Esophagus muscularis mucosa (tissue), 4 donors: Measurements from ENCODE around the gene CAMK2N1. TPM values are rescaled to one million over a fixed set of nuclear protein-coding genes. Genes with fewer than 3 reads are reported as not detected.

Experiments used
- DNase-seq: peaks from one replicate; pipeline ENCODE4 v3.0.0-alpha.2; 2017; ENCODE audit errors: extremely low spot score
- H3K27ac ChIP-seq, 4 donors: fragments of 200-600 bp; sonication (generic); replicated peaks in 1 of 4; 1 replicate in 3 of 4; 2 replicates in 1 of 4; pipeline ENCODE4 v1.5.1; 2016 to 2019; ENCODE audit warnings: mild to moderate bottlenecking in 1 of 4
- H3K27me3 ChIP-seq, 4 donors: fragments of 200-600 bp; sonication (generic); one replicate each; pipeline versions ENCODE4 v1.5.1 to v1.6.0; 2016 to 2019
- H3K36me3 ChIP-seq, 4 donors: fragments of 200-600 bp; sonication (generic); one replicate each; pipeline ENCODE4 v1.5.1; 2016 to 2019
- H3K4me1 ChIP-seq, 4 donors: fragments of 200-600 bp; sonication (generic); one replicate each; pipeline ENCODE4 v1.5.1; 2016 to 2019
- H3K4me3 ChIP-seq, 4 donors: fragments of 200-600 bp; sonication (generic); 1 replicate in 2 of 4; 2 replicates in 2 of 4; pipeline ENCODE4 v1.5.1; 2016 to 2019; ENCODE audit warnings: mild to moderate bottlenecking in 4 of 4, moderate library complexity in 1 of 4
- H3K9me3 ChIP-seq, 4 donors: fragments of 200-600 bp; sonication (generic); 1 replicate in 3 of 4; 2 replicates in 1 of 4; pipeline ENCODE4 v1.5.1; 2016 to 2019
- EP300 ChIP-seq: sonication (generic); formaldehyde crosslinking; IDR thresholded peaks from one replicate; pipeline ENCODE4 v1.6.1; 2017; ENCODE audit warnings: antibody characterized with exemption
- POLR2A ChIP-seq: fragments of 450-650 bp; IDR thresholded peaks from one replicate; pipeline ENCODE4 v1.6.1; 2017; ENCODE audit warnings: antibody characterized with exemption, moderate library complexity, mild to moderate bottlenecking, low read depth
- POLR2AphosphoS5 ChIP-seq, 2 donors: sonication (generic); formaldehyde crosslinking; IDR thresholded peaks; one replicate each; pipeline ENCODE4 v1.6.1; 2017; ENCODE audit warnings: antibody characterized with exemption in 2 of 2
- WGBS: methylation state at CpG from one replicate; pipeline ENCODE4 v1.1.5; 2018; 5-methylcytosine and 5-hydroxymethylcytosine counted together
- intact Hi-C: fragments of 100-400 bp; cut with DNase I; formaldehyde crosslinking; loops from one replicate; pipeline ENCODE4 v1.15.1; 2023
- total RNA-seq, 4 donors: library from RNA; depleted of rRNA; stranded (reverse); fragments of >200 nt; gene quantifications; one replicate each; pipeline versions ENCODE4 v1.1.0 to v1.2.1, GENCODE V29; 2016
- TF ChIP-seq, protein P1 (sequence below), 3 experiments: fragments of 200-600 bp in 2 of 3; fragments of 450-650 bp in 1 of 3; sonication (generic) in 2 of 3; IDR thresholded peaks; one replicate each; pipeline ENCODE4 v1.5.1; 2017 to 2019; ENCODE audit warnings: antibody characterized with exemption in 3 of 3, mild to moderate bottlenecking in 2 of 3, moderate library complexity in 1 of 3

CAMK2N1 gene
- total RNA-seq, 4 donors from 2014 or later, result 22.2 to 31.1 (median 25.6) TPM

DNA sequence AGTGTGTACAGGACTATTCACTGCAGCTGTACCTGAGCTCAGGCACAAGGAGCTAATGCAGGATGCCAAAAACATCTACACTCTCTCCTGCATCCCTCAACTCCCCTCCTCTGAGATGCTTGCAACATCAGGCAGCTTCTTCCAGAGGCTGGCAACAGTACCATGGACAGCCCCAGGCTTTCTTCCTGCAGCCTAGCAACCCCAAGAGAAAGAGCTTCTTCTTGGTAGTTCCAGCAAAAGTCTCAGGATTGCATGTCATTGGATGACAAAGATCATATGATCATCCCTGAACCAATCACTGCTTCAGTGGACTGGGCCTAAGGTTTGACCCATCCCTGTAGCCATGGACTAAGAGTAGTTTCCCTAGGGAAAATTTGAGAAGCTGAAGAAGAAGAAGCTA is 46.7 kb downstream of the CAMK2N1 start:
- Histone ChIP-seq H3K27me3 (peaks cover 0 to 26% (median 2%) of the 10 kb centered on the region in 4 donors), H3K4me1 (no peaks in the 10 kb centered on the region), H3K27ac (no peak overlapping the region), H3K4me3 (no peak overlapping the region), H3K36me3 (no peaks in the 10 kb centered on the region), H3K9me3 (no peaks in the 10 kb centered on the region)
- TF ChIP-seq POLR2A, result no peak
- TF ChIP-seq EP300, result no peak
- TF ChIP-seq, protein P1, sequence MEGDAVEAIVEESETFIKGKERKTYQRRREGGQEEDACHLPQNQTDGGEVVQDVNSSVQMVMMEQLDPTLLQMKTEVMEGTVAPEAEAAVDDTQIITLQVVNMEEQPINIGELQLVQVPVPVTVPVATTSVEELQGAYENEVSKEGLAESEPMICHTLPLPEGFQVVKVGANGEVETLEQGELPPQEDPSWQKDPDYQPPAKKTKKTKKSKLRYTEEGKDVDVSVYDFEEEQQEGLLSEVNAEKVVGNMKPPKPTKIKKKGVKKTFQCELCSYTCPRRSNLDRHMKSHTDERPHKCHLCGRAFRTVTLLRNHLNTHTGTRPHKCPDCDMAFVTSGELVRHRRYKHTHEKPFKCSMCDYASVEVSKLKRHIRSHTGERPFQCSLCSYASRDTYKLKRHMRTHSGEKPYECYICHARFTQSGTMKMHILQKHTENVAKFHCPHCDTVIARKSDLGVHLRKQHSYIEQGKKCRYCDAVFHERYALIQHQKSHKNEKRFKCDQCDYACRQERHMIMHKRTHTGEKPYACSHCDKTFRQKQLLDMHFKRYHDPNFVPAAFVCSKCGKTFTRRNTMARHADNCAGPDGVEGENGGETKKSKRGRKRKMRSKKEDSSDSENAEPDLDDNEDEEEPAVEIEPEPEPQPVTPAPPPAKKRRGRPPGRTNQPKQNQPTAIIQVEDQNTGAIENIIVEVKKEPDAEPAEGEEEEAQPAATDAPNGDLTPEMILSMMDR (IDR thresholded peaks at IDR 0.05), result no peak
- no peak for TF ChIP-seq POLR2AphosphoS5 (IDR thresholded peaks at IDR 0.05)
- DNase-seq, result no peak
- intact Hi-C loops, result no loop called here

DNA sequence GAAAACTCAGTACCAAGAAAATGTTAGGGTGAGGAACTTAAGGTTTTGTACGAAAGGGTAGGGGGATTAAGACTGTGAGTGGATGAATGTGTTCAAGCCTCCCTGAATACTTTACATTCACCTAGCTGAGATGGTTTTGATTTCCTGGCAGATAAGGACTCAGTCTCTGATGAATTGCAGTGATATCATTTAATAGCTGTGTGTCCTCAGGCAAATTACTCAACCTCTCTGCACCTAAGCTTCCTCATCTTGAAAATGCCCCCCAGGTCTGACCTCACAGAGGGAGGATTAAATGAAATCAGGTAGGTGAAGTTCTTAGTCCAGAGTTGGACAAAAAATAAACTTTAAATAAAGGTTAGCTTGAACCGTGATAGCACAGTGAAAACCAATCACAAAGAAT is 48.4 kb downstream of the CAMK2N1 start:
- DNase-seq, result no peak
- TF ChIP-seq POLR2AphosphoS5 (IDR thresholded peaks at IDR 0.05) (no peak), POLR2A (no peak), EP300 (no peak)
- TF ChIP-seq, protein P1 (IDR thresholded peaks at IDR 0.05), result no peak
- Histone ChIP-seq H3K4me1 (no peaks in the 10 kb centered on the region), H3K27ac (no peak overlapping the region), H3K9me3 (no peaks in the 10 kb centered on the region), H3K36me3 (no peaks in the 10 kb centered on the region), H3K27me3 (peaks cover 0 to 34% (median 2%) of the 10 kb centered on the region in 4 donors), H3K4me3 (no peak overlapping the region)
- 86% methylated on average over 2 of the region's 2 CpGs for WGBS
- intact Hi-C loops, result no loop called here

DNA sequence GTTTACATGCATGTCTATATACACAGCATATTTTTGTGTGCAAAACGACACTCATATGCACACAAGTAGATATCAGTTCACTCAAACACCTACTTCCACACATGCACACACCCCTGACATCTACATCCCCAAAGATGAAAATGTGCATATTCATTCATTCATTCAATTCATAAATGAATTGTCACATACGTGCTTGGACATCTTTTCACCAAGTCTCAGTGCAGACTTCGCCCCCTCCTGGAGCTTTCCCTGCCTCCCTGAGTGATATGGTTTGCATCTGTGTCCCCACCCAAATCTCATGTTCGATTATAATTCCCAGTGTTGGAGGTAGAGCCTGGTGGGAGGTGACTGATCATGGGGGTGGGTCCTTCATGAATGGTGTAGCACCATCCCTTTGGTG is 53.1 kb downstream of the CAMK2N1 start:
- no peak overlapping the region for H3K27ac ChIP-seq
- H3K27me3 ChIP-seq, result peaks cover 0 to 74% (median 8%) of the 10 kb centered on the region in 4 donors
- WGBS, result 87% methylated on average over 4 of the region's 4 CpGs
- intact Hi-C loops, result no loop called here
- H3K4me1 ChIP-seq, result no peaks in the 10 kb centered on the region
- H3K36me3 ChIP-seq, result no peaks in the 10 kb centered on the region
- H3K9me3 ChIP-seq, result no peaks in the 10 kb centered on the region
- no peak overlapping the region for H3K4me3 ChIP-seq
- TF ChIP-seq, protein P1 (IDR thresholded peaks at IDR 0.05), result no peak
- no peak for TF ChIP-seq POLR2A
- TF ChIP-seq POLR2AphosphoS5 (IDR thresholded peaks at IDR 0.05), result no peak
- TF ChIP-seq EP300, result no peak
- no peak for DNase-seq

Other genes starting within 250 kb of the CAMK2N1 start
- gene VWA5B1, start 195.3 kb downstream of the CAMK2N1 start, total RNA-seq, result under 1 TPM in 1 of 4 donors, not detected in 3; under 0.01 TPM
- 10 to 100 TPM; 24.5 to 71.3 (median 42.7) TPM for gene MUL1, start 21.9 kb upstream of the CAMK2N1 start, total RNA-seq
- 1 to 10 TPM in 3 of 4 donors, not detected in 1; 2.2 to 4.2 (median 3.6) TPM for gene FAM43B, start 66.4 kb upstream of the CAMK2N1 start, total RNA-seq
- gene CDA, start 102.9 kb upstream of the CAMK2N1 start, total RNA-seq, result 1 to 10 TPM; 1.7 to 7.5 (median 6.0) TPM
- 100 to 1,000 TPM; 175 to 330 (median 242) TPM for gene PINK1, start 147.2 kb upstream of the CAMK2N1 start, total RNA-seq
- 100 to 1,000 TPM in 2 of 4 donors, 10 to 100 TPM in 2; 86.4 to 126 (median 103) TPM for gene DDOST, start 175.2 kb upstream of the CAMK2N1 start, total RNA-seq
- gene KIF17, start 231.8 kb upstream of the CAMK2N1 start, total RNA-seq, result 1 to 10 TPM; 2.0 to 7.3 (median 3.4) TPM
- 1 to 10 TPM in 2 of 4 donors, under 1 TPM in 2; 0.42 to 7.2 (median 1.7) TPM for gene SH2D5, start 246.5 kb upstream of the CAMK2N1 start, total RNA-seq